Esophagus squamous epithelium (tissue), 4 donors: ENCODE data around the gene ITPK1.

ENCODE experiments used
- CTCF ChIP-seq, 6 experiments: fragments of 450-650 bp in 4 of 6; fragments of 200-600 bp in 2 of 6; sonication (generic) in 2 of 6; IDR thresholded peaks; one replicate each; pipeline ENCODE4 v1.5.1; 2016 to 2019; ENCODE audit warnings: antibody characterized with exemption in 6 of 6, mild to moderate bottlenecking in 4 of 6, moderate library complexity in 4 of 6
- POLR2A ChIP-seq, 4 donors: fragments of 450-650 bp; IDR thresholded peaks; one replicate each; pipeline ENCODE4 v1.6.1; 2017; ENCODE audit warnings: antibody characterized with exemption in 4 of 4, mild to moderate bottlenecking in 4 of 4, moderate library complexity in 3 of 4

DNA sequence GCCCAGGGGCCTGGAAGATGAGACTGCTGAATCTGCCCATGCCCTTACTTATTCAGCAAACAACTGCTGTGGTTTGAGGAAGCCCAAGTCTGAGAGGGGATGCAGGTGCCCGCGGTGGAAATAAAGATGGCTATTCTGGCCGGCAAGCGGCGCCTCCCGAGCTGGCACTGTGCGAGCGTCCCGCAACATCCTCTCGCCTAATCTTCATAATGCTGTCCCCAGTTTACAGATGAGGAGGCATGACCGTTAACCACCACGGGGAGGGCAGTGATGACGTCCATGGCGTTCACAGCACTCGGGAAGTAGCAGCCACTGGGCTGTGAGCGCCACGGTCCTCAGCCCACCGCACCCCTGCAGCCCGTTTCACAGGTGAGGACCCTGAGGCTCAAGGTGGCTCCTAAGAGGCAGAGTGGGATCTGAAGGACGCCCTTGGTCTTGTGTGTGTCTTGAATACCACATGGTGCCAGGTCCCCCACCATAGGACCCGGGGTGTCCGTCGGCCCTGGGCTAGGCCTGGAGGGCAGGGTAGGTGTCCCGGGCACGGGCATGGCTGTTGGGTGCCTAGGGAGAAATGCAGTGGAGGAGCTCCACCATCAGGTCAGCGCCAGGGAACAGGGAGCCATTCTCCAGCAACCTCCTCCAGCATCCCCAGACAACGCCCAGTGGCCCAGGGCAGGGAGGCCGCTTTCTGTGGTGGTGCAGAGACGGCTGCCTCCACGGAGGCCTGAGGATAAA, 172.6 kb downstream of the ITPK1 start:
- TF ChIP-seq CTCF (IDR thresholded peaks at IDR 0.05) (no peak), POLR2A (IDR thresholded peaks at IDR 0.05) (no peak)
